A549 (cell line): ENCODE measurements around the gene TFAP2E.

Experiments
- NFE2L2 ChIP-seq: fragments of 150-350 bp; conservative IDR thresholded peaks from 2 replicates; pipeline ENCODE4 v1.6.1; 2014; ENCODE audit warnings: low read length
- TF ChIP-seq, protein P1 (sequence below): fragments of >200 bp; sonication (Bioruptor Twin); formaldehyde crosslinking; IDR thresholded peaks from 3 replicates; pipeline ENCODE4 v1.5.1; 2016

DNA sequence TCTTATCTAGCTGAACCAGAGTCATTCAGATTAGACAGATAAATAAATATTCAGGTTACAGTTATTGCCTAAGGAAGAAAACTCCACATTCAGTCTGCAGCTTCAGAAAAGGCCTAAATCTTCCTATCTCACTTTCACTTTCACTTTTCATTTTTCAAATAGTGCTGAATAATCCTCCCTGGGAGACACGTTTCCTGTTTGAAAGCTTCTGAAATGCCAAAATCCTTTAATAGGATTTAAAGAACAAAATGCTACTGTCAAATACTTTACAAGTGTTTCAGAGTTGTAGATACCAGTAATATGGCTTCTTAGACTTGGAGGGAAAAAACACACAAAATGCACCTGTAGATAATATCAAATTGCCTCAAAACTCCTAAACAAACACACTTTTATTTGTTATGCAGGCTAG lies 64.3 kb downstream of the TFAP2E start:
- TF ChIP-seq, protein P1, sequence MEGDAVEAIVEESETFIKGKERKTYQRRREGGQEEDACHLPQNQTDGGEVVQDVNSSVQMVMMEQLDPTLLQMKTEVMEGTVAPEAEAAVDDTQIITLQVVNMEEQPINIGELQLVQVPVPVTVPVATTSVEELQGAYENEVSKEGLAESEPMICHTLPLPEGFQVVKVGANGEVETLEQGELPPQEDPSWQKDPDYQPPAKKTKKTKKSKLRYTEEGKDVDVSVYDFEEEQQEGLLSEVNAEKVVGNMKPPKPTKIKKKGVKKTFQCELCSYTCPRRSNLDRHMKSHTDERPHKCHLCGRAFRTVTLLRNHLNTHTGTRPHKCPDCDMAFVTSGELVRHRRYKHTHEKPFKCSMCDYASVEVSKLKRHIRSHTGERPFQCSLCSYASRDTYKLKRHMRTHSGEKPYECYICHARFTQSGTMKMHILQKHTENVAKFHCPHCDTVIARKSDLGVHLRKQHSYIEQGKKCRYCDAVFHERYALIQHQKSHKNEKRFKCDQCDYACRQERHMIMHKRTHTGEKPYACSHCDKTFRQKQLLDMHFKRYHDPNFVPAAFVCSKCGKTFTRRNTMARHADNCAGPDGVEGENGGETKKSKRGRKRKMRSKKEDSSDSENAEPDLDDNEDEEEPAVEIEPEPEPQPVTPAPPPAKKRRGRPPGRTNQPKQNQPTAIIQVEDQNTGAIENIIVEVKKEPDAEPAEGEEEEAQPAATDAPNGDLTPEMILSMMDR = no peak
- TF ChIP-seq NFE2L2 = no peak
